K562 (cell line): ENCODE measurements around the gene ZNF330. TPM values are rescaled to one million over a fixed set of nuclear protein-coding genes. Genes with fewer than 3 reads are reported as not detected.

Experiments used
- ATAC-seq: fragments of 200-7000 bp; cut with Tn5 transposase; 3 replicates; pipeline ENCODE4 v1.9.1; 2020; ENCODE audit warnings: moderate library complexity
- BruUV-seq: library from RNA; stranded (reverse); fragments of 400-500 nt; replicated peaks from 2 replicates; lab custom pipeline; 2021; lab: Mats Ljungman, UMichigan
- CTCF ChIA-PET: fragments of 300-600 bp; formaldehyde crosslinking; extraction: SDS; loops from one replicate; lab custom pipeline; 2021; ENCODE audit warnings: low intra/inter-chr PET ratio; lab: Yijun Ruan, JAX
- POLR2A ChIA-PET: fragments of 300-600, 350-650 bp; sonication (Branson Sonifier 250); formaldehyde crosslinking; extraction: SDS; loops from one replicate; lab custom pipeline; 2021; ENCODE audit warnings: antibody characterized with exemption, inconsistent platforms; lab: Yijun Ruan, JAX
- DNase-seq, 4 experiments: peaks; one replicate each; pipeline versions ENCODE4 v3.0.0 to v3.0.0-alpha.2; 2011 to 2018; ENCODE audit warnings: low spot score in 3 of 4, mixed read lengths in 3 of 4; ENCODE audit errors: extremely low read depth in 1 of 4
- FAIRE-seq: peaks from 2 replicates; lab custom pipeline; 2011; peaks lifted over from hg19 to GRCh38; lab: Jason Lieb, UNC
- H2AFZ ChIP-seq: 2 replicates; pipeline ENCODE4 v1.6.0; 2011; ENCODE audit warnings: low read depth, low read length, control low read depth, inconsistent platforms
- H3K27ac ChIP-seq: fragments of 200-600 bp; 3 replicates; pipeline ENCODE4 v1.8.0; 2011; ENCODE audit warnings: low read depth, mild to moderate bottlenecking, control low read depth, inconsistent platforms, low read length, moderate library complexity, mixed read lengths; ENCODE audit errors: extremely low read depth
- H3K27me3 ChIP-seq, 2 experiments: fragments of 300-600 bp in 1 of 2; 2 replicates in 1 of 2; 3 replicates in 1 of 2; pipeline versions ENCODE4 v1.6.0 to v1.8.0; 2011; ENCODE audit warnings: inconsistent platforms in 2 of 2, low read length in 2 of 2, mild to moderate bottlenecking in 1 of 2, mixed read lengths in 1 of 2, moderate library complexity in 1 of 2; ENCODE audit not compliant: control insufficient read depth in 2 of 2, insufficient read depth in 2 of 2
- H3K36me3 ChIP-seq: fragments of 300-600 bp; 3 replicates; pipeline ENCODE4 v1.8.0; 2011; ENCODE audit warnings: mild to moderate bottlenecking, low read length, inconsistent platforms; ENCODE audit not compliant: control insufficient read depth, insufficient read depth
- H3K4me1 ChIP-seq, 2 experiments: fragments of 200-600 bp in 1 of 2; replicated peaks in 1 of 2; 2 replicates in 1 of 2; 3 replicates in 1 of 2; pipeline versions ENCODE4 v1.5.1 to v1.8.0; 2011; ENCODE audit warnings: inconsistent platforms in 2 of 2, low read length in 2 of 2, mild to moderate bottlenecking in 1 of 2, mixed read lengths in 1 of 2, moderate library complexity in 1 of 2; ENCODE audit not compliant: control insufficient read depth in 2 of 2, insufficient read depth in 2 of 2
- H3K4me2 ChIP-seq: 2 replicates; pipeline ENCODE4 v1.6.1; 2011; ENCODE audit warnings: low read length, control low read depth, inconsistent platforms, mixed read lengths; ENCODE audit not compliant: insufficient read depth
- H3K4me3 ChIP-seq: fragments of 200-600 bp; sonication (generic), shearing (Covaris generic); 2 replicates; pipeline ENCODE4 v1.5.1; 2016; ENCODE audit warnings: control low read depth, inconsistent platforms
- H3K79me2 ChIP-seq: fragments of 200-600 bp; 3 replicates; pipeline ENCODE4 v1.8.0; 2011; ENCODE audit warnings: low read length, inconsistent platforms; ENCODE audit not compliant: control insufficient read depth, insufficient read depth
- H3K9ac ChIP-seq, 2 experiments: 2 replicates each; pipeline versions ENCODE4 v1.6.0 to v1.6.1; 2011; ENCODE audit warnings: low read depth in 2 of 2, low read length in 2 of 2, control low read depth in 1 of 2, inconsistent platforms in 1 of 2, mild to moderate bottlenecking in 1 of 2, mixed read lengths in 1 of 2; ENCODE audit not compliant: insufficient read depth in 1 of 2
- H3K9me1 ChIP-seq: one replicate; pipeline ENCODE4 v1.6.0; 2011; ENCODE audit warnings: inconsistent platforms, mild to moderate bottlenecking, low read length, moderate library complexity; ENCODE audit not compliant: control insufficient read depth, insufficient read depth
- H3K9me3 ChIP-seq: replicated peaks from 2 replicates; pipeline ENCODE4 v1.5.1; 2011; ENCODE audit warnings: low read depth, low read length, inconsistent platforms; ENCODE audit not compliant: control insufficient read depth, insufficient read depth
- H4K20me1 ChIP-seq: replicated peaks from 2 replicates; pipeline ENCODE4 v1.6.1; 2011; ENCODE audit warnings: low read length, inconsistent platforms, mixed read lengths; ENCODE audit not compliant: control insufficient read depth, insufficient read depth
- ADNP ChIP-seq: fragments of 200-800 bp; sonication (Bioruptor generic); IDR thresholded peaks from 2 replicates; pipeline ENCODE4 v1.6.1; 2016; ENCODE audit warnings: missing genetic modification characterization, missing compliant biosample characterization
- ARID3B ChIP-seq: fragments of 250-450 bp; sonication (Bioruptor Pico); IDR thresholded peaks from 2 replicates; pipeline ENCODE4 v1.4.0; 2020; ENCODE audit warnings: borderline replicate concordance
- ATF3 ChIP-seq, 2 experiments: fragments of 450-650 bp in 1 of 2; sonication (generic) in 1 of 2; formaldehyde crosslinking in 1 of 2; IDR thresholded peaks in 1 of 2; conservative IDR thresholded peaks in 1 of 2; 2 replicates each; pipeline versions ENCODE4 v1.6.1 to v1.8.1; 2016 to 2023; ENCODE audit warnings: mild to moderate bottlenecking in 2 of 2, moderate library complexity in 2 of 2, inconsistent platforms in 1 of 2, missing genetic modification reagents in 1 of 2
- CBFA2T3 ChIP-seq: fragments of 450-650 bp; IDR thresholded peaks from 2 replicates; pipeline ENCODE4 v1.6.1; 2017
- CBX3 ChIP-seq, 2 experiments: IDR thresholded peaks; 1 replicate in 1 of 2; 2 replicates in 1 of 2; pipeline ENCODE4 v1.6.1; 2012; ENCODE audit warnings: inconsistent platforms in 2 of 2, low read length in 2 of 2, borderline replicate concordance in 1 of 2, control low read depth in 1 of 2
- CEBPB ChIP-seq: fragments of 450-650 bp; IDR thresholded peaks from 2 replicates; pipeline ENCODE4 v1.6.1; 2016; ENCODE audit warnings: missing genetic modification characterization, missing compliant biosample characterization
- CEBPG ChIP-seq, 3 experiments: fragments of 200-800 bp in 1 of 3; sonication (Bioruptor generic) in 1 of 3; sonication (generic) in 1 of 3; formaldehyde crosslinking in 1 of 3; IDR thresholded peaks in 2 of 3; conservative IDR thresholded peaks in 1 of 3; 2 replicates each; pipeline versions ENCODE4 v1.6.1 to v1.8.0; 2016 to 2022; ENCODE audit warnings: missing compliant biosample characterization in 2 of 3, missing genetic modification characterization in 2 of 3, mild to moderate bottlenecking in 1 of 3, missing genetic modification reagents in 1 of 3
- DACH1 ChIP-seq: fragments of 450-650 bp; IDR thresholded peaks from 2 replicates; pipeline ENCODE4 v1.6.1; 2018; ENCODE audit not compliant: partially characterized antibody
- HNRNPL ChIP-seq: fragments of 200-400 bp; formaldehyde crosslinking; IDR thresholded peaks from 2 replicates; pipeline ENCODE4 v1.6.1; 2017; ENCODE audit warnings: low read depth, mild to moderate bottlenecking, low read length
- JUND ChIP-seq, 2 experiments: IDR thresholded peaks; 2 replicates in 1 of 2; 3 replicates in 1 of 2; pipeline ENCODE4 v1.6.1; 2011; ENCODE audit warnings: borderline replicate concordance in 2 of 2, low read depth in 2 of 2, low read length in 2 of 2, improper control_type of control experiment in 1 of 2, missing biosample characterization in 1 of 2, missing genetic modification characterization in 1 of 2, missing genetic modification reagents in 1 of 2
- KDM1A ChIP-seq, 2 experiments: fragments of 450-650 bp; IDR thresholded peaks; 2 replicates each; pipeline ENCODE4 v1.6.1; 2016; ENCODE audit warnings: mild to moderate bottlenecking in 2 of 2
- TCF3 ChIP-seq: sonication (generic); formaldehyde crosslinking; IDR thresholded peaks from 2 replicates; pipeline ENCODE4 v1.4.0; 2020; ENCODE audit warnings: mild to moderate bottlenecking, missing genetic modification reagents
- TEAD4 ChIP-seq, 2 experiments: sonication (generic) in 1 of 2; formaldehyde crosslinking in 1 of 2; IDR thresholded peaks; 2 replicates each; pipeline versions ENCODE4 v1.6.1 to v1.8.0; 2012 to 2022; ENCODE audit warnings: borderline replicate concordance in 1 of 2, inconsistent platforms in 1 of 2, low read length in 1 of 2, mild to moderate bottlenecking in 1 of 2, missing genetic modification reagents in 1 of 2
- YY1 ChIP-seq, 3 experiments: IDR thresholded peaks; 2 replicates each; pipeline ENCODE4 v1.6.1; 2011; ENCODE audit warnings: low read length in 2 of 3, mild to moderate bottlenecking in 2 of 3, moderate library complexity in 2 of 3, borderline replicate concordance in 1 of 3, control low read depth in 1 of 3, low read depth in 1 of 3; ENCODE audit not compliant: insufficient read depth in 3 of 3, insufficient replicate concordance in 2 of 3, control insufficient read depth in 1 of 3, insufficient read length in 1 of 3; ENCODE audit errors: extremely low read depth in 1 of 3
- ZNF586 ChIP-seq: fragments of 450-650 bp; formaldehyde crosslinking; conservative IDR thresholded peaks from 2 replicates; pipeline ENCODE4 v1.4.0; 2020; ENCODE audit warnings: mild to moderate bottlenecking, moderate library complexity
- ZNF589 ChIP-seq: fragments of 200-800 bp; sonication (Bioruptor generic); IDR thresholded peaks from 2 replicates; pipeline ENCODE4 v1.6.1; 2016; ENCODE audit warnings: low read depth, missing genetic modification characterization, missing compliant biosample characterization
- WGBS: fragments of 100-300 bp; shearing (Covaris generic); methylation state at CpG from one replicate; pipeline ENCODE4 v1.1.6; 2016; ENCODE audit warnings: low coverage, mixed read lengths; ENCODE audit not compliant: insufficient coverage; ENCODE audit errors: missing lambda C conversion rate; 5-methylcytosine and 5-hydroxymethylcytosine counted together
- in situ Hi-C: fragments of 300-500 bp; cut with MboI; formaldehyde crosslinking; loops from 4 replicates; pipeline ENCODE4 v1.15.0; 2018; ENCODE audit warnings: inconsistent platforms, mixed read lengths
- intact Hi-C: fragments of 100-400 bp; cut with micrococcal nuclease; formaldehyde crosslinking; loops from 2 replicates; pipeline ENCODE4 v1.14.2; 2022
- polyA plus RNA-seq, 8 experiments: library from polyadenylated mRNA; depleted of rRNA in 4 of 8; stranded (reverse) in 5 of 8; unstranded in 3 of 8; fragments of >200 nt; fragmentation: Nextera tagmentation in 2 of 8; fragmentation: Illumina TruSeq in 1 of 8; extraction: Ambion mirVana in 2 of 8; extraction: Trizol in 1 of 8; gene quantifications; 2 replicates each; pipeline versions ENCODE4 v1.2.1 to v1.2.3, GENCODE V29; 2011 to 2014; ENCODE audit warnings: inconsistent platforms in 1 of 8, missing spikeins in 1 of 8
- total RNA-seq, 7 experiments: library from RNA; depleted of rRNA in 6 of 7; stranded (reverse); fragments of >200 nt in 6 of 7; fragmentation: Illumina TruSeq in 2 of 7; extraction: Trizol in 2 of 7; gene quantifications; 2 replicates each; pipeline versions ENCODE4 v1.2.1 to v1.2.3, GENCODE V29; 2011 to 2021; ENCODE audit warnings: low replicate concordance in 1 of 7

ZNF330 gene
- total and polyA plus RNA-seq, 9 of the 15 experiments (the other 6 are each of a cell fraction or from before 2014, with no cell fraction given), result 70.0 to 115 (median 92.0) TPM

- TF ChIP-seq HNRNPL (no peak), ZNF589 (CRISPR knock-in tag) (no peak)
These were observed 26.7 kb downstream of the ZNF330 start (continued) for GRCh38 chr4:141247430-141247780.

GRCh38 chr4:141248029-141248428 lies 27.3 kb downstream of the ZNF330 start:
- no peaks in the 10 kb centered on the region for H4K20me1 ChIP-seq
- H3K79me2 ChIP-seq, result no peaks in the 10 kb centered on the region
- ChIA-PET CTCF (no interaction called here), POLR2A (interaction anchor here (0.7 kb wide), 1 partner anchor 9 kb away, joined by 3 read pairs; no protein-coding TSS in a partner anchor)
- DNase-seq, result peak in 1 of 4 experiments; percentile 66
- peak; percentile 75 for ATAC-seq
- BruUV-seq, result no TSS peak
- H3K9ac ChIP-seq, result no peak overlapping the region
- peaks cover 0 to 13% of the 10 kb centered on the region in 2 experiments; a peak in 3 of 5 replicates for H3K4me1 ChIP-seq
- H2AFZ ChIP-seq, result peak overlapping the region; percentile 32
- peak; percentile 70 for FAIRE-seq
- H3K9me1 ChIP-seq, result no peaks in the 10 kb centered on the region
- no peak overlapping the region; the same call in 1 of the 2 replicates for H3K4me2 ChIP-seq
- no peak overlapping the region for H3K4me3 ChIP-seq
- intact Hi-C loops (no loop called here), in situ Hi-C loops (no loop called here)
- 20% methylated on average over 4 of the region's 4 CpGs for WGBS
- no peaks in the 10 kb centered on the region for H3K36me3 ChIP-seq
- no peaks in the 10 kb centered on the region; the same call in 1 of the 2 replicates for H3K9me3 ChIP-seq
- H3K27ac ChIP-seq, result peak overlapping the region; percentile 53; the same call in 2 of the 3 replicates
- no peaks in the 10 kb centered on the region for H3K27me3 ChIP-seq
- TF ChIP-seq CEBPG (CRISPR knock-in tag; IDR thresholded peaks at IDR 0.05) (no peak), CEBPG (tag; conservative IDR thresholded peaks at IDR 0.05 in 1 of 2, IDR thresholded peaks at IDR 0.05 in 1 of 2) (peak in 1 of 2 experiments; percentile 28; a peak in 1 of 4 replicates), ATF3 (IDR thresholded peaks at IDR 0.05) (peak; percentile 73), ATF3 (CRISPR knock-in tag; conservative IDR thresholded peaks at IDR 0.05) (no peak), CBX3 (IDR thresholded peaks at IDR 0.05; ENCODE audit: borderline replicate concordance in 1 of 2, low read length in 2 of 2) (peak in 1 of 2 experiments; percentile 69; a peak in 1 of 3 replicates), DACH1 (peak; percentile 43), TEAD4 (IDR thresholded peaks at IDR 0.05; ENCODE audit: low read length) (peak; percentile 39; the same call in 1 of the 2 replicates), TEAD4 (CRISPR knock-in tag; IDR thresholded peaks at IDR 0.05; ENCODE audit: borderline replicate concordance) (no peak), KDM1A (IDR thresholded peaks at IDR 0.05) (no peak), CBFA2T3 (peak; percentile 43), ARID3B (CRISPR knock-in tag) (no peak), ZNF586 (CRISPR knock-in tag) (no peak), TCF3 (CRISPR knock-in tag) (peak; percentile 41; the same call in 1 of the 2 replicates), ADNP (no peak), YY1 (IDR thresholded peaks at IDR 0.05; ENCODE audit: borderline replicate concordance in 1 of 3, control insufficient read depth in 1 of 3, extremely low read depth in 1 of 3, insufficient read depth in 3 of 3, insufficient read length in 1 of 3, insufficient replicate concordance in 2 of 3, low read depth in 1 of 3, low read length in 2 of 3) (peak in 1 of 3 experiments; percentile 56), JUND (IDR thresholded peaks at IDR 0.05; ENCODE audit: borderline replicate concordance, low read depth, low read length) (peak; percentile 36; the same call in 1 of the 2 replicates), JUND (tag; IDR thresholded peaks at IDR 0.05; ENCODE audit: borderline replicate concordance, low read depth, low read length) (no peak), CEBPB (tag) (peak; percentile 90)
